MCF 10A (cell line): ENCODE results near the gene SBF2. TPM values are rescaled to one million over a fixed set of nuclear protein-coding genes. Genes with fewer than 3 reads are reported as not detected.

Experiments
- BruUV-seq: library from RNA; stranded (reverse); fragments of 400-500 nt; replicated peaks from 2 replicates; lab custom pipeline; 2021; lab: Mats Ljungman, UMichigan
- CTCF ChIA-PET: fragments of 300-600 bp; sonication (Branson Sonifier 250); formaldehyde crosslinking; extraction: SDS; loops from one replicate; lab custom pipeline; 2021; ENCODE audit warnings: antibody characterized with exemption, inconsistent platforms; lab: Yijun Ruan, JAX
- POLR2A ChIA-PET: fragments of 300-600, 350-650 bp; sonication (Branson Sonifier 250); formaldehyde crosslinking; extraction: SDS; loops from one replicate; lab custom pipeline; 2020; ENCODE audit warnings: antibody characterized with exemption, inconsistent platforms; lab: Yijun Ruan, JAX
- DNase-seq: peaks from one replicate; pipeline ENCODE4 v3.0.0-alpha.2; 2018; ENCODE audit not compliant: unreplicated experiment
- H3K27ac Mint-ChIP-seq: one replicate; pipeline ENCODE4 v1.8.0; 2022; ENCODE audit warnings: mild to moderate bottlenecking, low read depth, mixed read lengths; ENCODE audit not compliant: unreplicated experiment
- H3K27me3 Mint-ChIP-seq: one replicate; pipeline ENCODE4 v1.8.0; 2022; ENCODE audit warnings: mixed read lengths; ENCODE audit not compliant: insufficient read depth, unreplicated experiment
- H3K36me3 Mint-ChIP-seq: one replicate; pipeline ENCODE4 v1.8.0; 2022; ENCODE audit warnings: mild to moderate bottlenecking, moderate library complexity, mixed read lengths; ENCODE audit not compliant: insufficient read depth, unreplicated experiment
- H3K4me1 Mint-ChIP-seq: one replicate; pipeline ENCODE4 v1.8.0; 2022; ENCODE audit warnings: mixed read lengths; ENCODE audit not compliant: insufficient read depth, unreplicated experiment
- H3K4me3 Mint-ChIP-seq: one replicate; pipeline ENCODE4 v1.8.0; 2022; ENCODE audit warnings: mild to moderate bottlenecking, moderate library complexity, mixed read lengths; ENCODE audit not compliant: unreplicated experiment
- H3K9me3 Mint-ChIP-seq: one replicate; pipeline ENCODE4 v1.8.0; 2022; ENCODE audit warnings: mixed read lengths; ENCODE audit not compliant: unreplicated experiment
- CTCF ChIP-seq: fragments of 200-600 bp; IDR thresholded peaks from one replicate; pipeline ENCODE4 v1.8.0; 2022; ENCODE audit warnings: antibody characterized with exemption, mild to moderate bottlenecking; ENCODE audit not compliant: unreplicated experiment
- intact Hi-C: fragments of 100-400 bp; cut with micrococcal nuclease; formaldehyde crosslinking; loops from 2 replicates; pipeline ENCODE4 v1.14.1; 2022
- total RNA-seq: library from RNA; stranded (reverse); gene quantifications from 2 replicates; pipeline ENCODE4 v1.2.3, GENCODE V29; 2022

SBF2 gene
- total RNA-seq, 1 experiment from 2014 or later: 28.3 TPM

- ChIA-PET CTCF (interaction anchor here (0.5 to 3.1 kb wide), 6 partner anchors 12 to 571 kb away, joined by 3 to 30 read pairs (median 4); no protein-coding TSS in a partner anchor), POLR2A (interaction anchor here (1.0 to 3.6 kb wide), 3 partner anchors 11 to 560 kb away, joined by 4 to 31 read pairs (median 22); partner anchors contain the start of gene ADM)
- intact Hi-C loops: loop anchor here (5.0 kb wide), 3 partner anchors 348 to 708 kb away; no protein-coding TSS in a partner anchor
- Mint-ChIP-seq H3K27ac (no peak overlapping the region), H3K27me3 (no peaks in the 10 kb centered on the region), H3K9me3 (no peaks in the 10 kb centered on the region), H3K4me1 (peaks cover 12% of the 10 kb centered on the region), H3K4me3 (no peak overlapping the region), H3K36me3 (no peaks in the 10 kb centered on the region)
- DNase-seq: no peak
- no peak for TF ChIP-seq CTCF
- BruUV-seq: no TSS peak
These were observed 25.9 kb upstream of the SBF2 start for GRCh38 chr11:10319702-10320558.

DNA sequence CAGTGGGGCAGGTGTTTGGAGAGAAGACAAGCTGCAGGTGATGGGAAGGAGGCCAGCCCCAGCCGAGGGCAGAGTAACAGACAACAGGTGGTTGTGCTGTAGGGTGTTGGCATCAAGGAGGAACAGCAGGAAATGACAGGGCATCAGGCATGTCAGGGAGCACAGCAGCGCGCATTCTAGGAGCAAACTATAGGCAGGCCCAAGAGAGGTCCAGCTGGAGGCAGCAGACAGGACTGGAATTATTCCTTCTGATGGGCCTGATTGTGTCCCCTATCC lies 24.4 kb upstream of the SBF2 start:
- Mint-ChIP-seq H3K9me3 (no peaks in the 10 kb centered on the region), H3K4me1 (peaks cover 18% of the 10 kb centered on the region), H3K4me3 (no peak overlapping the region), H3K36me3 (no peaks in the 10 kb centered on the region), H3K27ac (peak overlapping the region; percentile 67), H3K27me3 (no peaks in the 10 kb centered on the region)
- CTCF ChIA-PET: interaction anchor here (0.6 to 2.3 kb wide), 2 partner anchors 9 to 401 kb away, joined by 3 to 7 read pairs; no protein-coding TSS in a partner anchor
- TF ChIP-seq CTCF: no peak
- DNase-seq: no peak
- POLR2A ChIA-PET: interaction anchor here (1.0 to 1.7 kb wide), 3 partner anchors 10 to 421 kb away, joined by 3 to 6 read pairs (median 4); partner anchors contain the start of gene ADM
- intact Hi-C loops: no loop called here
- BruUV-seq: no TSS peak

DNA sequence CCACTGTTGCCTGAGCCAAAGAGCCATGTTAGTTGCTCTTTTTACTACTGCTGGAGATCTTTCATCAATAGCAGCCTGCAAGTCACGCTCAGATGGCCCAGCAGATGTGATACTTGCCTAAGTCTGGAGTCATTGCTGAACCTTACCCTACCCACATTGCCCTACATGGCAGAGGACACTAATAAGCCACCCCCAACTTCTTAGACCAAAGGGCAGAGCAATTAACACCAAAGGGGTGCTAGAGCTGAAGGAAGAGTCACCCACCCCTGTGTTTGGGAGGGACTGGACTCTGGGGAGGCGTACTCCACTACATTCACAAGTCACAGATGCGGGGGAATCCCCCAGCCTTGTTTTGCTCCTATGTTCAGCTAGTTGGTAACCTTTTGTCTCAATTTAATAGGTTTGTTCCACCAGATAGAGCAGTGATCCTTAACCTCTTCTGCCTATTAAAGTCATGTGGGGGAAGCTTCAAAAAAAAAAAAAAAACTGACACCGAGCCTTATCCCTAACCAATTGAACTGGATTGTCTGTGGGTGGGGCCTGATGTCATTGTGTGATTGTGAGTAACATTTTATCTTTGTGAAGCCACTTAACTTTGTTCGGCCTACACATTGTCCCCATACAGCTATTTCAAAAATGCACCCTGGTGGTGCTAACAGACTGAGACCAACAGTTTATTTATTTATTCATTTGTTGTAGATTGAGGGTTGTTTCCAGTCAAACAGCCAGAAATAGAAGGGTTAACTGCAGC lies 23.9 kb upstream of the SBF2 start:
- BruUV-seq: no TSS peak
- Mint-ChIP-seq H3K36me3 (no peaks in the 10 kb centered on the region), H3K27me3 (no peaks in the 10 kb centered on the region), H3K27ac (peak overlapping the region; percentile 67), H3K4me1 (peaks cover 18% of the 10 kb centered on the region), H3K9me3 (no peaks in the 10 kb centered on the region), H3K4me3 (no peak overlapping the region)
- intact Hi-C loops: no loop called here
- ChIA-PET POLR2A (interaction anchor here (1.0 to 1.7 kb wide), 3 partner anchors 9 to 421 kb away, joined by 3 to 6 read pairs (median 4); partner anchors contain the start of gene ADM), CTCF (interaction anchor here (0.6 to 2.3 kb wide), 3 partner anchors 9 to 402 kb away, joined by 3 to 7 read pairs (median 6); partner anchors contain the start of gene ADM)
- no peak for DNase-seq
- no peak for TF ChIP-seq CTCF
